Activated T-cell treated with anti-CD3 and anti-CD28 coated beads, Interleukin-2, amount 50 U/mL, for 4 hours (primary cell): Measurements from ENCODE around the gene DIPK1B. TPM values are rescaled to one million over a fixed set of nuclear protein-coding genes. Genes with fewer than 3 reads are reported as not detected.

Experiments
- ATAC-seq, 2 donors: fragments of 200-7000 bp; cut with Tn5 transposase; one replicate each; pipeline ENCODE4 v1.10.0; 2021
- DNase-seq: peaks from one replicate; pipeline ENCODE4 v3.0.0-alpha.2; 2020
- H3K27me3 Mint-ChIP-seq: one replicate; pipeline ENCODE4 v1.8.0; 2021; ENCODE audit warnings: low read depth, mixed read lengths
- H3K36me3 Mint-ChIP-seq: one replicate; pipeline ENCODE4 v1.8.0; 2022; ENCODE audit warnings: mixed read lengths; ENCODE audit not compliant: insufficient read depth
- H3K4me1 Mint-ChIP-seq: one replicate; pipeline ENCODE4 v1.8.0; 2021; ENCODE audit warnings: low read depth, mixed read lengths
- H3K4me3 Mint-ChIP-seq: one replicate; pipeline ENCODE4 v1.8.0; 2021; ENCODE audit warnings: mild to moderate bottlenecking, moderate library complexity, mixed read lengths
- H3K9me3 Mint-ChIP-seq: one replicate; pipeline ENCODE4 v1.8.0; 2021; ENCODE audit warnings: mixed read lengths
- total RNA-seq, 3 donors: library from RNA; stranded (reverse); gene quantifications; one replicate each; pipeline ENCODE4 v1.2.1, GENCODE V29; 2021

The DIPK1B gene
- total RNA-seq, 3 donors from 2014 or later, result 0.16 to 0.18 TPM; not detected in 1

DNA sequence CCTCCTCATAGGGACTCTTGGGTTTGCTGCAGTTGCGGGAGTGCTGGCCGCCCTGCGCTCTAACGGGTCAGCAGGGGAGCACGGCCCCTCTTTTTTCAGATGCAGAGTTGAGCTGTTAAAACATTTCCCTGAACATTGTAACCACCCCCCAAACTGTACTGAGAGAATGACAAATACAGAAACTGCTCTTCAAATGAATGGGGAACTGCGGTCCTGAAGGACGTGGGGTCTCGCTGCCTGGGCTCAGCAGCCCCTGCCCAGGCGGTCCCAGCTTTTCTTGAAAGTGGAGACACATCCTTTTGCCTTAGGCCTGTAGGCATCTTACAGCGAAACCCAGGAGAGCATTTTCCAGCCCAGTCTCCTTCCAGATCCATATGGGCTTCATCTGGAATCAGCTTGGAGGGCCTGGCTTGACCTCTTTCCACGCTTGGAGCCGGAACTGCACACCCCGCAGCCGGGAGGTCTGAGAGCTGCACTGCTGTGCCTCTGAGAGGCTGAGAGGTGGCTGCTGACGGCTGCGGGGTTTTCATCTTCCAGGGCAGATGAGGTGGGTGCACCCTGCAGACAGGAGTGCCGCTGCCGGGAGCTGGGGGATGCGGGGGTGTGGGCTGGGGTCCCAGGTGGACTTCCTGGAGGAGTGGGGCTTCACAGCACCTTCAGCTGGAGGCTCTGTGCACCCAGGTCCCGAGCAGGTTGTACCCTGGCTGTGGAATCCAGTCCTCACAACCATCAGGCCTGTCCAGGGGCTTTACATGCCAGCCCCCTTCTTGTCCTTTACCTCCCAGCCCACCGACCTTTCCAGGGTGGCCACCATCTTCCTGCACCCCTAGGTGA, 23.9 kb upstream of the DIPK1B start:
- no peak for DNase-seq
- Mint-ChIP-seq H3K4me3 (peak overlapping the region; percentile 51), H3K4me1 (peaks cover 7% of the 10 kb centered on the region), H3K9me3 (no peaks in the 10 kb centered on the region), H3K36me3 (no peaks in the 10 kb centered on the region), H3K27me3 (peaks cover 3% of the 10 kb centered on the region)
- ATAC-seq, result no peak

DNA sequence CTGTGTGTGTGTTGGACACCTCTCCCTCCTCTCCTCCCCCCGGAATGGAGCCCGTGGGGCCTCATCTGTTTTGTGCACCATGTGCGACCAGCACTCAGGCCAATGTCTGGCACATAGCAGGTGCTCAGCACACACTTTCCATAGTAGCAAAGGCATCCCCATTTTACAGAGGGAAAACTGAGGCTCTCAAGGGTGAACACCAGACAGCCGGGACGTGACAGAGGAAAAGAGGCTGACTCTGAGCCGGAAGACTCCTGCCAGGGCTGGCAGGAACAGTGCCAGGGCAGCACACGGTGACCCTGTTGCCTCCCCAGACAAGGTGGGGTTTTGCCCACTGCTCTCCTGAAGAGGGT, 23.3 kb upstream of the DIPK1B start:
- no peaks in the 10 kb centered on the region for H3K36me3 Mint-ChIP-seq
- H3K4me3 Mint-ChIP-seq, result no peak overlapping the region
- no peaks in the 10 kb centered on the region for H3K9me3 Mint-ChIP-seq
- DNase-seq (no peak), ATAC-seq (no peak)
- peaks cover 7% of the 10 kb centered on the region for H3K4me1 Mint-ChIP-seq
- H3K27me3 Mint-ChIP-seq, result peaks cover 3% of the 10 kb centered on the region

DNA sequence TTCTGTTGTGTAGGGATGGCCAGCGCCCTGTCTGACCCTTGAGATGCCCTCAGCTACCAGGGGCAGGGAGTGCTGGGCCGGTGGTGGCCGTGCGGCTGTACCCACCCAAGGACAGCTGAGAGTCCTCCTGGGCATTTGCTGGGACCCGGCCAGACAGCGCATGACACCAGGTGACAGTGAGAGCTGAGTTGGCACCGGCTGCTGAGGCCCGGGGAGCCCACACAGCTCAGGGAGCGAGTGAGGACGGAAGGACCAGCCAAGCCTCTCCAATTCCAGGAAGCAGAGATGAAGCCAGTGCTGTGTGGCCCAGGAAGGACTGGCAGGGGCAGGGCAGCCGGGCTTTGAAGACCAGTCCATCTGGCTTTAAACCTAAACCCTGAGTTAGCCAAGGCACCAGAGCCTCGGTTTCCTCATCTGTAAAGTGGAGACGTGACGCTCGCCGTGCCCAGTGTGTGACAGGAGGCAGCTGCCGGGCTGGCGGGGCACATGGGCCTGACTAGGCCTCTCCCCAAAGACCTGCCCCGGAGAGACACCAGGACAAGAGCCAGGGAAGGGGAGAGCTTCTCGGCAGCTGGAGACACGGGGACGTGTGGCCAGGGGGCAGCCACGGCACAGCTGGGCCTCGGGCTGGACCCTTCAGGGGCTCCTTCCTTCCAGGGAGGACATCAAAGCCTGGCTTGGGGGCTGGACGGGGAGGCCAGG, 22.1 kb upstream of the DIPK1B start:
- H3K4me3 Mint-ChIP-seq, result no peak overlapping the region
- no peak for DNase-seq
- peaks cover 7% of the 10 kb centered on the region for H3K4me1 Mint-ChIP-seq
- no peak for ATAC-seq
- peaks cover 8% of the 10 kb centered on the region for H3K27me3 Mint-ChIP-seq
- H3K9me3 Mint-ChIP-seq, result no peaks in the 10 kb centered on the region
- H3K36me3 Mint-ChIP-seq, result no peaks in the 10 kb centered on the region

DNA sequence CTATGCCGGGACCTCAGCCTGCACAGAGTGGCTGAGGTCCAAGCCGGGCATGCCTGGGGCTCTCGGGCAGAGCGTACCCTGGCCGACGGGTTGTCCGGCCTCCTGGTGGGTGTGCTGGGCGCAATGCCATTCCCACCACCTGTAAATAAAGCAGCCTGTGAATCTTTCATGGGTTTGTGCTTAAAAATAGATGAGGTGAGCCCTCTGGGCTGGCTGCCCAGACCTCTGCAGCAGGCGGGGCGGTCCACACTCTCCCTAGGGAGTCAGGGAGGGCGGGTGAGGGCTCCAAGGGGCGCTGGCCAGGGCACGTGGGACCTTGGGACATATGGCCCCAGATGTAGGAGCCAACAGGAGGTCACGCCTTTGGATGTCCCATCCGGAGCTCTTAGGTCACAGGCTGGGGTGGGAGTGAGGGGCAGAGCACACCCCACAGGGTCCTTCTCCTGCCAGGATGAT, 21.5 kb upstream of the DIPK1B start:
- Mint-ChIP-seq H3K36me3 (no peaks in the 10 kb centered on the region), H3K27me3 (peaks cover 10% of the 10 kb centered on the region), H3K4me3 (no peak overlapping the region), H3K9me3 (no peaks in the 10 kb centered on the region), H3K4me1 (peaks cover 6% of the 10 kb centered on the region)
- DNase-seq (no peak), ATAC-seq (no peak)

DNA sequence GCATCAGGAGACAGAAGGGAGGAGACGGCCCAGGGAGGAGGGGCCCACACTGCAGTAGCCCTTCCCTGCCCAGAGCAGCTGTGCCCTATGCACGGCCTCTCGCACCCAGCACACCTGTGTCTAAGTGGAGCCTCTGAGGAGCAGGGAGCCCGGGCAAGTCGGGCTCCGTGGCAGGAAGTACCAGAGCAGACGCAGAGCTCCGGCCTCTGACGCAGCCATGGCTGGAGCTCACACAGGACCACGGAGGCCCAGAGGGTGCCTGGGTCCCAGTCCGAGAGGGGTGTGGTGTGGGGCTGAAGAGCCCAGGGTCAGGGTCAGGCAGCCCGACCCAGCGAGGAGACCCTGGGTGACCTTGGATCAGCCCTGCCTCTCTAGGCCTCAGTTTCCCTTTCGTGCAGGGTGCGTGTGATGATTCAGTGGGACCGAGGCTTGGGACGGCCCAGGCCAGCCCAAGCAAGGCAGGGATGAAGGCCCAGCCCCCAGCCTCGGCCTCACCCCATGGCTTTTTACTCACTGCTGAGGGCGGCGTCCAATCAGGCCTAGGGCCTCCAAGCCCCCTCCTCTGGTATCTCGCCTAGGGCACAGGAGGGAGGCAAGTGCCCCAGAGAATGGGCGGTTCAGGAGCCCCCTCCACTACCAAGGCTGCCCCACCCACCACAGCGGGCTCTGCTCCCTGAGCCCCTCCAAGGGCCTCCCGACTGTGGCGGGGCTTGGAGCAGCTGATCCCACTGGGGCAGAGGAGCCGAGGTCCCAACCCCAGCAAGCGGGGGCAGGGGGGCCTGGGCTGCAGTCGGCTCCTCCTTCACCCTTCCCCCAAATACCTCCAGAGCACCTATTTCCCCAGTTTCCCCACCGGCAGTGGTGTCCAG, 20.8 kb upstream of the DIPK1B start:
- ATAC-seq (no peak), DNase-seq (no peak)
- H3K9me3 Mint-ChIP-seq, result no peaks in the 10 kb centered on the region
- no peaks in the 10 kb centered on the region for H3K36me3 Mint-ChIP-seq
- no peak overlapping the region for H3K4me3 Mint-ChIP-seq
- H3K27me3 Mint-ChIP-seq, result peaks cover 10% of the 10 kb centered on the region
- no peaks in the 10 kb centered on the region for H3K4me1 Mint-ChIP-seq

DNA sequence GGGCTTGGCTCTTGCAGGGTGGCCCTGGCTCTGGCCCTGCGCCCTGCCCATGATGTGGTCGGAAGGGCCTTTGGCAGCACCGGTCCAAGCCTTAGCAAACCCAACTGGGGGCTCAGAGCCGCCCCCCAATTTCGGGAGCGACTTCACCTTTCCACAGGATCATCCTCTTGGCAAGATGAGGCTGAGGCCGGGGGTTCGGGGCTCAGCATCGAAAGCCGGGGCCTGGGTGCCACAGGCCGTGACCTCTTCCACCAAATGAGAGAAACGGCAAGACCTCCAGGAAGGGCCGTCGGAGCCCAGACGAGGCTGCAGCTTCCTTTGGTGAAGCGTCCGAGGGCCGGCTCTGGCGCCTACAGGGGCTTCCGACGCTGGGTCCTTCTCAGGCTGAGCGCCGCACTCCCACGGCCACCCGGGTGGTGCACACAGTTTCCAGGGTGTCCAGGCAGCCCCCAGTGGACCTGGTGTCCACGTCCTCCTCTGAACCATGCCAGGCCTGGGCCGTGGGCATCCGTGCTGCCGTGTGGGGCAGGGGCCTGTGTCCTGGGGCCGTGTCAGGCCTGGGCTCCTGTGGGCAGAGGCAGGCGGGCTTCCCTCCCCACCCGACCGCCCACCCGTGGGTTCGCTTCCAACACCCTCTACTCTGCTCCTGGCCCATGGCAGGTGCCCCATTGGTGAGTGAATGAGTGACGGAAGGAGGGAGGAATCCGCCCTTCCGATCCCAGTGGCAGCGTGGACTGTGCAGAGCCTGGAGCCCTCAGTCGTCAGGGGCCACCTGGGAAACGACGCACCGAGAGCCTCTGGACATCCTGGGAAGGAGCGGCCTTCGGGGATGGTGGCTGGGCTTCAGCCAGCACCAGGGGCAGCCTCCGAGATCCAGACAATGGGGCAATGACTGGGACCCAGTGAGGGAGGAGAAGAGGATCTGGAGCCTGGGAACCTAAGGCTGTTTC, 19.9 kb upstream of the DIPK1B start:
- DNase-seq, result no peak
- no peaks in the 10 kb centered on the region for H3K4me1 Mint-ChIP-seq
- ATAC-seq, result no peak
- H3K9me3 Mint-ChIP-seq, result no peaks in the 10 kb centered on the region
- H3K27me3 Mint-ChIP-seq, result peaks cover 12% of the 10 kb centered on the region
- H3K4me3 Mint-ChIP-seq, result no peak overlapping the region
- no peaks in the 10 kb centered on the region for H3K36me3 Mint-ChIP-seq

DNA sequence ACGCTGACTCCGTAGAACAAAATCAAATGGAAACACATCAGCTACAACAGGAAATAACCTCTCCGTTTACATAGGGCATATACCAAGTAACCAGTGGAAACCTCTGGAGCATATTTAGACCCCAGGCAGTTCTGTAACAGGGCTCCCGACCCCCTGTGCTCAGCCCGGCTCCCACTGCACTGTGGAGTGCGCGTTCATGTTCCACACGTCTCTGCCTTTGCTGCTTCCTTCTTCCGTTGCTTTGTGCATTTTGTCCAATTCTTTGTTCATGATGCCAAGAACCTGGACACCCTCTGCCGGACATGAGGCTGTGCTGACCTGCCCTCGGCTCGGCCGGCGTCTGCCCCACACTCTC, 19.3 kb upstream of the DIPK1B start:
- Mint-ChIP-seq H3K27me3 (peaks cover 17% of the 10 kb centered on the region), H3K9me3 (no peaks in the 10 kb centered on the region), H3K4me3 (no peak overlapping the region), H3K36me3 (no peaks in the 10 kb centered on the region), H3K4me1 (no peaks in the 10 kb centered on the region)
- ATAC-seq (no peak), DNase-seq (no peak)

DNA sequence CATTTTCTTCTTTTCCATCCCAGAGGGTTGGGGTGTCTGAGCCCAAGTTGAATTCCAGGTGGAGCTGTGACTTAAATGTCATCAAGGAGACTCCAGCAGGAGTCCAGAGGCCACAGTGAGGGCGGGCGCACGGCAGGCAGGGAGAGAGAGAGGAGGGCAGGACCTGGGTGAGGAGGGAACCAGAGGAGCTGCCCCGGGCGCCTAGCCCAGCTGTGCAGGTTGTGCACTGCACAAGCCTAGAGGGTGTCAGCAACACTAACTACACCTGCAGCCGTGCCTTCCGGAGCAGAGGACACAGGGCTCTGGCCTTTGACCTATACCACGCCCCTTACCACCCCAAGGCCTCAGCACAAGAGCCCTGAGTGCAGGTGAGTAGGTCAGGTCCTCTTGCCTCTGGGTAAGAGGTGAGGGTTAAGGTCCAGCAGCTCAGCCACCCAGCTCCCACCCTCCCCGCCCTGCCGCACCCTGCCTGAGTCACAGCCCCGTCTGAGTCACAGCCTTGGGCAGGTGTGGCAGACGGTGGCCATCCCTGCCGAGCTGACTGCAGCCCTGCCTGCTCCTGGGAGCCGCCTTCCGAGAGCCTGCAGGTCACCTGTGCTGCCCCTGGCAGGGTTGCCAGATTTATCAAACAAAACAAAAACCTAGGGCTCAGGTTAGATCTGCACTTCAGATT, 18.7 kb upstream of the DIPK1B start:
- Mint-ChIP-seq H3K4me1 (peaks cover under 1% of the 10 kb centered on the region), H3K4me3 (no peak overlapping the region), H3K9me3 (no peaks in the 10 kb centered on the region), H3K36me3 (no peaks in the 10 kb centered on the region), H3K27me3 (peaks cover 20% of the 10 kb centered on the region)
- no peak for DNase-seq
- peak; percentile 59 to 64 for ATAC-seq

DNA sequence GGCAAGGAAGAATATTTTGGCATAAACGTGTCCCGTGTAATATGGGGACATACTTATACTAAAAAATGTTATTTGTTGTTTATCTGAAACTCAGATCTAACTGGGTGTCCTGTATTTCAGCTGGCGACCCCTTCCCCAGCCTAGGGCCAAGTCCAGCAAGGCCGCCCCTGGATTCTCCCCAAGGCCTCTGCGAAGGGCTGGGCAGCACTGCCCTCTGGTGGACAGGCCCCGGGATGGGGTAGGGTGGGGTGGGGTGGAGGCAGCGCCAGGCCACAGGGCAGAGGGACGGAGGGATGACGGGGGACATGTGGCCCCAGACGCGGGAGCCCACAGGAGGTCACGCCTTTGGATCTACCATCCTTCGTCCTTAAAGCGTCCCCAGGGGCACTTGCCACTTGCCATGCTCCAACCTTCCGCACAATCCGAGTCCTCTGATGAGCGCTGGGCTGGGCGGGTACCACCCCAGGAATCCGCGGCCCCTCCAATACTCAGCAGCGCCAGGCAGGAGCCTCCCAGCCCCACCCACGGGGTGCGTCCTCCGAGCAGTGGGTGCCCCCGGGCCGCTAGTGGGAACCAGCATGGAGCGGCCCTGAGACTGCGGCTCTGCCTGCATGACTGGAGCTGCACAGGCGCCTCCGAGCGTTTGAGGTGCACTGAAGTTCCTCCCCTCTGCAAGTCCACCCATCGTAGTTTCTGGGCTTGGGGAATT, 18.1 kb upstream of the DIPK1B start:
- Mint-ChIP-seq H3K36me3 (no peaks in the 10 kb centered on the region), H3K27me3 (peaks cover 21% of the 10 kb centered on the region), H3K4me1 (peaks cover 2% of the 10 kb centered on the region), H3K4me3 (no peak overlapping the region), H3K9me3 (no peaks in the 10 kb centered on the region)
- DNase-seq, result no peak
- peak; percentile 70 to 73 for ATAC-seq

DNA sequence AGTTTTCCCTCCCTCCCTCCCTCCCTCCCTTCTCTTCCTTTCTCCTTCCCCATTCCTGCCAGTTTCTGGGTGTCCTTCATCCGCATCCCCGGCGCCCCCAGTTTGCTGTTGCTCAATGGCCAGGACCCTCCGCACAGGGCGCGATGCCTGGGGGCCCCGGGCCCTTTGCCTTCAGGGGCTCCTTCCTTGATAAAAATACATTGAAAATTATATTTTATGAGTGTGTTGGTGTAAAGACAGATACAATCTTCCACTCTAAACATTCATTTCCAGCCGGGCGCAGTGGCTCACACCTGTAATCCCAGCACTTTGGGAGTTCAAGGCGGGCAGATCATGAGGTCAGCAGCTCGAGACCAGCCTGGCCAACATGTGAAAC, 17.5 kb upstream of the DIPK1B start:
- no peaks in the 10 kb centered on the region for H3K36me3 Mint-ChIP-seq
- peaks cover 21% of the 10 kb centered on the region for H3K27me3 Mint-ChIP-seq
- no peak overlapping the region for H3K4me3 Mint-ChIP-seq
- H3K4me1 Mint-ChIP-seq, result peaks cover 2% of the 10 kb centered on the region
- H3K9me3 Mint-ChIP-seq, result no peaks in the 10 kb centered on the region
- ATAC-seq, result no peak
- DNase-seq, result no peak

DNA sequence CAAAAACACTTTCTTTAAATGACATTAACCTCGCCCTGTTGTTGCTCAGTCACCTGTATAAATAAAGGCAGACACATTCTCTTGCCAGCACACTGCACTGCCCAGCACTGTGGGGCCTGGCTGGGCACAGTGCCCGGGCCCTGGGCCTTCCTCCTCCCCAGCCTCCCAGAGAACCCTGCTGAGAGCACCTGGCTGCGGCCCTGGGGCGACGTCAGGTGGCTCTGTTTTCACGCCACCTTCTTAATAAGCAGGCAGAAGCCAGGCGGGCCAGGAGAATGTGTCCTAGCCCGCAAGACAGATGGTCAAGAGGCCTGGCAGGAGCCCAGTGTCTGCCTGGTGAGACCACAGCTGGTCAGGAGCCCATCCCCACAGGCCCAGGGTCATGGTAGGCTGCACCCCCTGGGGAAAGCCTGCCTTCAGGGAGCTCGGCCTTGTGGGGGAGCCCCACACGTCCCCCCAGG, 16.9 kb upstream of the DIPK1B start:
- ATAC-seq (no peak), DNase-seq (no peak)
- H3K4me1 Mint-ChIP-seq, result peaks cover 6% of the 10 kb centered on the region
- H3K36me3 Mint-ChIP-seq, result no peaks in the 10 kb centered on the region
- H3K4me3 Mint-ChIP-seq, result no peak overlapping the region
- H3K27me3 Mint-ChIP-seq, result peaks cover 23% of the 10 kb centered on the region
- H3K9me3 Mint-ChIP-seq, result no peaks in the 10 kb centered on the region

DNA sequence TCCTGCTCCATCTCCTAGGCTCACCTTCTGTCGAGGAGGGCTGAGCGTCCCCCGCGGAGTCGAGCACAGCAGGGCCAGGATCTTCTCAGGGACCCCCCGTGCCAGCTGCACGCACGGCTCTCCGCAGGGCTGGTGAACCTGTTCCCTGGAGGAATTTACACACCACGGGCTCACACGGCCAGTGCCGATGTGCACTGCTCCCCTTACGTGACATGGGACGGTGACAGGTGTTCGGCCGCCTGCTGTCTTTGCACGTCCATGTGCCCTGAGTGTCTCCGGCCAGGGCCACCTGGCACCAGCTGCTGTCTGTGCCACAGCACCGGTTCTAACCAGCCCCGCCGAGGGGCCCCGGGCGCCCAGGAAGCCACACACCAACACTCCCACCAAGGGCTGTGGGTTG, 16.4 kb upstream of the DIPK1B start:
- H3K4me1 Mint-ChIP-seq, result peaks cover 10% of the 10 kb centered on the region
- no peaks in the 10 kb centered on the region for H3K36me3 Mint-ChIP-seq
- no peak overlapping the region for H3K4me3 Mint-ChIP-seq
- no peaks in the 10 kb centered on the region for H3K9me3 Mint-ChIP-seq
- DNase-seq (no peak), ATAC-seq (no peak)
- peaks cover 23% of the 10 kb centered on the region for H3K27me3 Mint-ChIP-seq

DNA sequence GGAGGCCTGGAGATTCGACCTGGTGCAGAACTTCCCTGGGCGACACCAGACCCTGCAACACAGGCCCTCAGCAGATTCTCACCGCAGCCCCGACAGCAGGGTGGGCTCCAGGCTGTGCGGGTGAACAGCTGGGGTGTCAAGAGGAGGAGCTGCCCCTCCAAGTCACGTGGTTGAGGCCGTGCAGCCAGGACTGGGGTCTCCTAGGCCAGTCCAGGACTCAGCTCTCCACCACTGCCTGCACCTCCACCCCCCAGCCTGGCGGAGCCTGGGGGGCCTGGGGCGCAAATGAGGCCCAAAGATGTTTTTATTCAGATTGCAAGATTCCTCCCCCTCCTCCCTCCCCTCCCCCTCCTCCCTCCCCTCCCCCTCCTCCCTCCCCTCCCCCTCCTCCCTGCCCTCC, 15.9 kb upstream of the DIPK1B start:
- Mint-ChIP-seq H3K4me1 (peaks cover 15% of the 10 kb centered on the region), H3K36me3 (no peaks in the 10 kb centered on the region), H3K9me3 (no peaks in the 10 kb centered on the region), H3K4me3 (no peak overlapping the region), H3K27me3 (peaks cover 23% of the 10 kb centered on the region)
- no peak for DNase-seq
- ATAC-seq, result no peak
